OCI-LY1 (cell line): Measurements from ENCODE around the gene TNNI2.

ENCODE experiments used
- H2AFZ ChIP-seq: fragments of 200-600 bp; sonication (generic), shearing (Covaris generic); 2 replicates; pipeline ENCODE4 v1.6.0; 2014; ENCODE audit warnings: antibody characterized with exemption, mild to moderate bottlenecking, low read length
- H3F3A ChIP-seq: fragments of 200-600 bp; sonication (generic), shearing (Covaris generic); 2 replicates; pipeline ENCODE4 v1.6.0; 2014; ENCODE audit warnings: mild to moderate bottlenecking, antibody characterized with exemption, low read length, moderate library complexity; ENCODE audit not compliant: insufficient read depth
- H3K27ac ChIP-seq: fragments of 200-600 bp; sonication (generic); 2 replicates; pipeline ENCODE4 v1.5.1; 2014; ENCODE audit warnings: low read length, mixed run types, mild to moderate bottlenecking, low read depth; ENCODE audit not compliant: poor library complexity, severe bottlenecking
- H3K27me3 ChIP-seq: fragments of 200-600 bp; sonication (generic); 2 replicates; pipeline ENCODE4 v1.6.0; 2014; ENCODE audit warnings: antibody characterized with exemption, mild to moderate bottlenecking, low read length, moderate library complexity; ENCODE audit not compliant: insufficient read depth
- H3K36me3 ChIP-seq: fragments of 200-600 bp; sonication (generic); 2 replicates; pipeline ENCODE4 v1.6.1; 2014; ENCODE audit warnings: mild to moderate bottlenecking, antibody characterized with exemption, low read length, moderate library complexity, mixed read lengths; ENCODE audit not compliant: insufficient read depth
- H3K4me1 ChIP-seq: fragments of 200-600 bp; sonication (generic); 2 replicates; pipeline ENCODE4 v1.5.1; 2014; ENCODE audit warnings: mild to moderate bottlenecking, low read length, moderate library complexity; ENCODE audit not compliant: insufficient read depth, severe bottlenecking
- H3K4me2 ChIP-seq: fragments of 200-600 bp; sonication (generic), shearing (Covaris generic); 2 replicates; pipeline ENCODE4 v1.6.1; 2014; ENCODE audit warnings: low read length
- H3K4me3 ChIP-seq: fragments of 200-600 bp; sonication (generic); 2 replicates; pipeline ENCODE4 v1.5.1; 2014; ENCODE audit warnings: low read length, low read depth, mild to moderate bottlenecking, mixed read lengths; ENCODE audit not compliant: poor library complexity, severe bottlenecking
- H3K79me2 ChIP-seq: fragments of 200-600 bp; shearing (Covaris generic); 2 replicates; pipeline ENCODE4 v1.6.1; 2016; ENCODE audit warnings: mixed run types, low read length, mixed read lengths; ENCODE audit not compliant: insufficient read depth
- H3K9ac ChIP-seq: fragments of 200-600 bp; sonication (generic), shearing (Covaris generic); 2 replicates; pipeline ENCODE4 v1.6.1; 2014; ENCODE audit warnings: mild to moderate bottlenecking, low read length, mixed read lengths
- H3K9me2 ChIP-seq: fragments of 200-600 bp; sonication (generic), shearing (Covaris generic); 2 replicates; pipeline ENCODE4 v1.6.1; 2014; ENCODE audit warnings: low read depth, mild to moderate bottlenecking, low read length, mixed read lengths
- H3K9me3 ChIP-seq: fragments of 200-600 bp; shearing (Covaris generic); 2 replicates; pipeline ENCODE4 v1.6.1; 2014; ENCODE audit warnings: low read length, mixed read lengths
- H4K20me1 ChIP-seq: fragments of 200-600 bp; sonication (generic), shearing (Covaris generic); 2 replicates; pipeline ENCODE4 v1.6.0; 2016; ENCODE audit warnings: mild to moderate bottlenecking, low read length; ENCODE audit not compliant: insufficient read depth
- EZH2 ChIP-seq: fragments of 200-600 bp; sonication (generic), shearing (Covaris generic); IDR thresholded peaks from 2 replicates; pipeline ENCODE4 v1.8.0; 2017; ENCODE audit warnings: borderline replicate concordance, mixed run types, mild to moderate bottlenecking, antibody characterized with exemption, low read length, moderate library complexity, mixed read lengths
- TF ChIP-seq, protein P1 (sequence below): fragments of 200-600 bp; sonication (generic), shearing (Covaris generic); IDR thresholded peaks from 2 replicates; pipeline ENCODE4 v1.5.1; 2017; ENCODE audit warnings: mild to moderate bottlenecking, antibody characterized with exemption, low read length, moderate library complexity, mixed read lengths

TNNI2 gene

GRCh38 chr11:1831338-1832210 lies 7.2 kb upstream of the TNNI2 start:
- Histone ChIP-seq H3K9me3 (no peaks in the 10 kb centered on the region), H3K79me2 (no peaks in the 10 kb centered on the region), H2AFZ (no peak overlapping the region), H4K20me1 (no peaks in the 10 kb centered on the region), H3F3A (no peaks in the 10 kb centered on the region), H3K9me2 (no peaks in the 10 kb centered on the region), H3K27ac (no peak overlapping the region), H3K27me3 (no peaks in the 10 kb centered on the region; the same call in 1 of the 2 replicates), H3K4me2 (no peak overlapping the region), H3K9ac (no peak overlapping the region), H3K4me3 (no peak overlapping the region), H3K36me3 (no peaks in the 10 kb centered on the region), H3K4me1 (no peaks in the 10 kb centered on the region)
- no peak for TF ChIP-seq EZH2
- TF ChIP-seq, protein P1, sequence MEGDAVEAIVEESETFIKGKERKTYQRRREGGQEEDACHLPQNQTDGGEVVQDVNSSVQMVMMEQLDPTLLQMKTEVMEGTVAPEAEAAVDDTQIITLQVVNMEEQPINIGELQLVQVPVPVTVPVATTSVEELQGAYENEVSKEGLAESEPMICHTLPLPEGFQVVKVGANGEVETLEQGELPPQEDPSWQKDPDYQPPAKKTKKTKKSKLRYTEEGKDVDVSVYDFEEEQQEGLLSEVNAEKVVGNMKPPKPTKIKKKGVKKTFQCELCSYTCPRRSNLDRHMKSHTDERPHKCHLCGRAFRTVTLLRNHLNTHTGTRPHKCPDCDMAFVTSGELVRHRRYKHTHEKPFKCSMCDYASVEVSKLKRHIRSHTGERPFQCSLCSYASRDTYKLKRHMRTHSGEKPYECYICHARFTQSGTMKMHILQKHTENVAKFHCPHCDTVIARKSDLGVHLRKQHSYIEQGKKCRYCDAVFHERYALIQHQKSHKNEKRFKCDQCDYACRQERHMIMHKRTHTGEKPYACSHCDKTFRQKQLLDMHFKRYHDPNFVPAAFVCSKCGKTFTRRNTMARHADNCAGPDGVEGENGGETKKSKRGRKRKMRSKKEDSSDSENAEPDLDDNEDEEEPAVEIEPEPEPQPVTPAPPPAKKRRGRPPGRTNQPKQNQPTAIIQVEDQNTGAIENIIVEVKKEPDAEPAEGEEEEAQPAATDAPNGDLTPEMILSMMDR, result no peak

GRCh38 chr11:1832211-1832919 lies 6.4 kb upstream of the TNNI2 start:
- H3K4me2 ChIP-seq, result no peak overlapping the region
- TF ChIP-seq, protein P1, result peak; percentile 84
- TF ChIP-seq EZH2, result no peak
- no peaks in the 10 kb centered on the region for H3K36me3 ChIP-seq
- no peaks in the 10 kb centered on the region for H3K9me2 ChIP-seq
- H3K9me3 ChIP-seq, result no peaks in the 10 kb centered on the region
- H3F3A ChIP-seq, result no peaks in the 10 kb centered on the region
- H3K9ac ChIP-seq, result no peak overlapping the region
- H2AFZ ChIP-seq, result no peak overlapping the region
- no peaks in the 10 kb centered on the region for H3K79me2 ChIP-seq
- H3K27ac ChIP-seq, result no peak overlapping the region
- no peaks in the 10 kb centered on the region for H4K20me1 ChIP-seq
- H3K4me3 ChIP-seq, result no peak overlapping the region
- H3K4me1 ChIP-seq, result no peaks in the 10 kb centered on the region
- H3K27me3 ChIP-seq, result no peaks in the 10 kb centered on the region; the same call in 1 of the 2 replicates

DNA sequence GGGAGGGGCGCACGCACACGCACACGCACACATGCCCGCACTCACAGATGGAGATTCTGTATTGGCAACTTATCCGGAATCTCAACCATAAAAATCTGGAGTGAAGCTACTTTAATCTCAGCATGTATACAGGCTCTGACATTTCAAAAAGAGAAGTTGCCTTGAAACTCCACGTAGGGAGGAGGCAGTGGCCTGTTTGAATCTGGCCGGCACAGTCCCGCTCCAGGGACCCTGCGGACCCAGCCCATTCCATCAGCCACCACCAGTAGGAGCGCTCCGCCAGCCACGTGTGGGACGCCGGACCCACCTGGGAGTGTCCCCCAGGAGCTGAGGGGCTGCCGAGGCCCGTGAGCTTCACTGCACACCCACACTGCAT lies 5.9 kb upstream of the TNNI2 start:
- Histone ChIP-seq H3K4me3 (no peak overlapping the region), H3K9ac (no peak overlapping the region), H3K9me2 (no peaks in the 10 kb centered on the region), H3K4me2 (no peak overlapping the region), H3K79me2 (no peaks in the 10 kb centered on the region), H3F3A (no peaks in the 10 kb centered on the region), H4K20me1 (no peaks in the 10 kb centered on the region), H3K4me1 (peaks cover 1% of the 10 kb centered on the region), H3K9me3 (no peaks in the 10 kb centered on the region), H3K36me3 (no peaks in the 10 kb centered on the region), H3K27me3 (no peaks in the 10 kb centered on the region; the same call in 1 of the 2 replicates), H2AFZ (no peak overlapping the region), H3K27ac (no peak overlapping the region)
- TF ChIP-seq, protein P1, result no peak
- no peak for TF ChIP-seq EZH2
